HCT116 (cell line): Measurements from ENCODE around the gene PLSCR4. TPM values are rescaled to one million over a fixed set of nuclear protein-coding genes. Genes with fewer than 3 reads are reported as not detected.

Experiments
- ATAC-seq: fragments of 200-7000 bp; cut with Tn5 transposase; 2 replicates; pipeline ENCODE4 v1.9.1; 2020; ENCODE audit warnings: mild to moderate bottlenecking, moderate library complexity
- BruUV-seq: library from RNA; stranded (reverse); fragments of 400-500 nt; replicated peaks from 2 replicates; lab custom pipeline; 2021; lab: Mats Ljungman, UMichigan
- CTCF ChIA-PET: fragments of 300-600 bp; sonication (Branson Sonifier 250); formaldehyde crosslinking; loops from one replicate; lab custom pipeline; 2021; ENCODE audit warnings: antibody characterized with exemption; lab: Charles Lee
- POLR2A ChIA-PET: fragments of 300-600, 350-600 bp; sonication (Branson Sonifier 250); formaldehyde crosslinking; loops from one replicate; lab custom pipeline; 2021; ENCODE audit warnings: antibody characterized with exemption; lab: Charles Lee
- RAD21 ChIA-PET, 2 experiments: fragments of 300-600 bp; sonication (Branson Sonifier 250); formaldehyde crosslinking; loops; one replicate each; lab custom pipeline; 2023; ENCODE audit warnings: low total read pairs in 2 of 2; ENCODE audit not compliant: uncharacterized antibody in 2 of 2, unreplicated experiment in 2 of 2, low non-redundant PET in 1 of 2; lab: Charles Lee
- DNase-seq: peaks from one replicate; pipeline ENCODE4 v3.0.0-alpha.2; 2010; ENCODE audit warnings: low read depth, low spot score
- H2AFZ ChIP-seq: fragments of 200-600 bp; shearing (Covaris generic), sonication (generic); 2 replicates; pipeline ENCODE4 v1.6.1; 2017; ENCODE audit warnings: low read depth, mixed run types, mixed read lengths, antibody characterized with exemption, low read length; ENCODE audit not compliant: poor library complexity, severe bottlenecking
- H3K27ac ChIP-seq: 2 replicates; pipeline ENCODE4 v1.5.1; 2012; ENCODE audit warnings: low read depth, low read length
- H3K27me3 ChIP-seq: fragments of 200-600 bp; sonication (generic); 2 replicates; pipeline ENCODE4 v1.6.1; 2016; ENCODE audit warnings: mixed run types, low read length, mixed read lengths; ENCODE audit not compliant: insufficient read depth
- H3K36me3 ChIP-seq, 2 experiments: fragments of 200-500 bp in 1 of 2; fragments of 200-600 bp in 1 of 2; sonication (Bioruptor generic) in 1 of 2; sonication (generic) in 1 of 2; 2 replicates each; pipeline versions ENCODE4 v1.5.1 to v1.6.1; 2014 to 2016; ENCODE audit warnings: low read length in 2 of 2, inconsistent platforms in 1 of 2, mixed read lengths in 1 of 2, mixed run types in 1 of 2; ENCODE audit not compliant: insufficient read depth in 2 of 2, control insufficient read depth in 1 of 2
- H3K4me1 ChIP-seq, 2 experiments: fragments of 200-600 bp in 1 of 2; sonication (generic) in 1 of 2; 2 replicates each; pipeline versions ENCODE4 v1.5.1 to v1.6.1; 2012 to 2017; ENCODE audit warnings: low read length in 2 of 2, inconsistent platforms in 1 of 2, mild to moderate bottlenecking in 1 of 2, mixed read lengths in 1 of 2, mixed run types in 1 of 2, moderate library complexity in 1 of 2; ENCODE audit not compliant: insufficient read depth in 2 of 2, control insufficient read depth in 1 of 2
- H3K4me2 ChIP-seq: fragments of 200-600 bp; sonication (generic); 2 replicates; pipeline ENCODE4 v1.6.1; 2017; ENCODE audit warnings: mixed run types, low read length, mixed read lengths
- H3K4me3 ChIP-seq, 2 experiments: fragments of 200-600 bp in 1 of 2; sonication (generic) in 1 of 2; replicated peaks in 1 of 2; 2 replicates each; pipeline ENCODE4 v1.5.1; 2011 to 2016; ENCODE audit warnings: low read length in 2 of 2, control low read depth in 1 of 2, low read depth in 1 of 2, mild to moderate bottlenecking in 1 of 2, mixed read lengths in 1 of 2, mixed run types in 1 of 2
- H3K79me2 ChIP-seq: fragments of 200-600 bp; sonication (generic); 2 replicates; pipeline ENCODE4 v1.6.1; 2017; ENCODE audit warnings: mild to moderate bottlenecking, mixed run types, low read length, moderate library complexity, mixed read lengths; ENCODE audit not compliant: insufficient read depth
- H3K9ac ChIP-seq: fragments of 200-600 bp; sonication (generic); 2 replicates; pipeline ENCODE4 v1.6.1; 2016; ENCODE audit warnings: low read length, mixed read lengths
- H3K9me2 ChIP-seq: fragments of 200-600 bp; sonication (generic), shearing (Covaris generic); 2 replicates; pipeline ENCODE4 v1.6.1; 2017; ENCODE audit warnings: mixed run types, mild to moderate bottlenecking, moderate library complexity; ENCODE audit not compliant: insufficient read depth
- H3K9me3 ChIP-seq, 2 experiments: fragments of 200-500 bp in 1 of 2; fragments of 200-600 bp in 1 of 2; sonication (Bioruptor generic) in 1 of 2; sonication (generic) in 1 of 2; 2 replicates each; pipeline ENCODE4 v1.6.1; 2014 to 2017; ENCODE audit warnings: low read length in 2 of 2, mixed read lengths in 2 of 2, inconsistent platforms in 1 of 2, low read depth in 1 of 2, mild to moderate bottlenecking in 1 of 2, mixed run types in 1 of 2, moderate library complexity in 1 of 2; ENCODE audit not compliant: control insufficient read depth in 1 of 2, insufficient read depth in 1 of 2
- H4K20me1 ChIP-seq: fragments of 200-600 bp; sonication (generic), shearing (Covaris generic); 2 replicates; pipeline ENCODE4 v1.6.1; 2017; ENCODE audit warnings: mixed run types, mild to moderate bottlenecking, moderate library complexity; ENCODE audit not compliant: insufficient read depth
- ATF3 ChIP-seq: IDR thresholded peaks from 2 replicates; pipeline ENCODE4 v1.6.1; 2012
- CEBPB ChIP-seq: IDR thresholded peaks from 2 replicates; pipeline ENCODE4 v1.6.1; 2012; ENCODE audit warnings: low read depth
- CTCF ChIP-seq, 3 experiments: fragments of 200-600 bp in 1 of 3; sonication (generic) in 1 of 3; IDR thresholded peaks in 2 of 3; conservative IDR thresholded peaks in 1 of 3; 2 replicates each; pipeline ENCODE4 v1.5.1; 2012 to 2017; ENCODE audit warnings: low read depth in 2 of 3, low read length in 2 of 3, antibody characterized with exemption in 1 of 3, borderline replicate concordance in 1 of 3, control low read depth in 1 of 3, mild to moderate bottlenecking in 1 of 3, mixed read lengths in 1 of 3, mixed run types in 1 of 3, moderate library complexity in 1 of 3; ENCODE audit not compliant: insufficient read depth in 1 of 3
- EZH2phosphoT487 ChIP-seq: fragments of 200-600 bp; IDR thresholded peaks from 2 replicates; pipeline ENCODE4 v1.6.1; 2018; ENCODE audit warnings: antibody characterized with exemption, borderline replicate concordance
- FOSL1 ChIP-seq: IDR thresholded peaks from 2 replicates; pipeline ENCODE4 v1.6.1; 2012; ENCODE audit warnings: low read depth
- POLR2AphosphoS5 ChIP-seq: IDR thresholded peaks from 2 replicates; pipeline ENCODE4 v1.6.1; 2011; ENCODE audit warnings: mild to moderate bottlenecking, low read depth, low read length, moderate library complexity
- RAD21 ChIP-seq: IDR thresholded peaks from 2 replicates; pipeline ENCODE4 v1.6.1; 2012; ENCODE audit warnings: low read depth, mild to moderate bottlenecking
- REST ChIP-seq: IDR thresholded peaks from 2 replicates; pipeline ENCODE4 v1.6.1; 2012; ENCODE audit warnings: low read depth
- SIN3A ChIP-seq: IDR thresholded peaks from 2 replicates; pipeline ENCODE4 v1.6.1; 2012; ENCODE audit warnings: low read depth
- SP1 ChIP-seq: IDR thresholded peaks from 2 replicates; pipeline ENCODE4 v1.6.1; 2012; ENCODE audit warnings: low read depth
- SRF ChIP-seq: IDR thresholded peaks from 2 replicates; pipeline ENCODE4 v1.6.1; 2012; ENCODE audit warnings: low read depth
- TCF7L2 ChIP-seq: IDR thresholded peaks from 2 replicates; pipeline ENCODE4 v1.7.0; 2011; ENCODE audit warnings: borderline replicate concordance, inconsistent platforms; ENCODE audit not compliant: insufficient read depth, insufficient read length; ENCODE audit errors: extremely low read depth
- ZFX ChIP-seq: fragments of 450-650 bp; IDR thresholded peaks from 2 replicates; pipeline ENCODE4 v1.6.1; 2017
- intact Hi-C: fragments of 100-400 bp; cut with micrococcal nuclease; formaldehyde crosslinking; loops from 2 replicates; pipeline ENCODE4 v1.10.0; 2022
- total RNA-seq: library from RNA; stranded (reverse); gene quantifications from one replicate; pipeline ENCODE4 v1.2.1, GENCODE V29; 2021; ENCODE audit not compliant: unreplicated experiment
- TF ChIP-seq, protein P1 (sequence below): IDR thresholded peaks from 2 replicates; pipeline ENCODE4 v1.6.1; 2012

PLSCR4 gene
- total RNA-seq, 1 experiment from 2014 or later, result 4.1 TPM

DNA sequence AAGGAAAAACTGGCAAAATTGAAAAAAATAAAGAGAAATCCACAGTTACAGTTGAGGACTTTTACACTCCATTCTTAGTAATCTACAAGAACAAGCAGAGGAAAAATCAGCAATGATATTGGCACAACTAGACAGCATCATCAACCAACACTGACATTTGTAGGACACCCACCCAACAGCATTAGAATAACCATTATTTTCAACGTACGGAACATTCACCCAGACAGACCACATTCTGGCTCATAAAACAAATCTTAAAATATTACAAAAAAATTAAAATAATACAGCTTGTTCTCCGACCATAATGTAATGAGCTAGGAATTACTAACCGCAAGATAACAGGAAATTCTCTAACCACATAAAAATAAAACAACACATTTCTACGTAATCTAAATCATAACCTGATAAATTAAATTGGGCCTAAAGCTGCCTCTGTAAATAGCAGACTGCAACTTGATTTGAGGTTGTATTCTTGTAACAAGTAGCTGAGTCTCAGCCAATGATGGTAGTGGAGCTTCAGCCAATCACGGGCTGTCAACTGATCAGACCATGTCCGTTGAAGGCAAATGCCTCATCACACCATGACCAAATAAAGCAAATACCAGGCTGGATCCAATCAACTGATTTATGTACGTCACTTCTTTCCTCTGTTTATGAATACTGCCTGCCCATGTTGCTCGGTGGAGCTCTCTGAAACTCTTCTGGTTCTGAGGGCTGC, 9.2 kb downstream of the PLSCR4 start (continued):
- no peak for TF ChIP-seq REST
- TF ChIP-seq ZFX, result no peak
- no peak for TF ChIP-seq SP1
- no peak for TF ChIP-seq FOSL1
- no peak for TF ChIP-seq SRF
- TF ChIP-seq, protein P1, sequence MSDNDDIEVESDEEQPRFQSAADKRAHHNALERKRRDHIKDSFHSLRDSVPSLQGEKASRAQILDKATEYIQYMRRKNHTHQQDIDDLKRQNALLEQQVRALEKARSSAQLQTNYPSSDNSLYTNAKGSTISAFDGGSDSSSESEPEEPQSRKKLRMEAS, result no peak
- TF ChIP-seq EZH2phosphoT487, result no peak
- TF ChIP-seq ATF3, result no peak

- H3K36me3 ChIP-seq, result no peaks in the 10 kb centered on the region
- H3K9me2 ChIP-seq, result no peaks in the 10 kb centered on the region
- no peak overlapping the region for H3K4me3 ChIP-seq
- no peak overlapping the region for H3K4me2 ChIP-seq
- BruUV-seq, result no TSS peak
- no peak for TF ChIP-seq CTCF (IDR thresholded peaks at IDR 0.05 in 2 of 3, conservative IDR thresholded peaks at IDR 0.05 in 1 of 3; ENCODE audit: borderline replicate concordance in 1 of 3, insufficient read depth in 1 of 3, low read depth in 2 of 3, low read length in 2 of 3)
- TF ChIP-seq TCF7L2, result no peak
- no peak for TF ChIP-seq CEBPB
- TF ChIP-seq SIN3A, result no peak
- no peak for TF ChIP-seq POLR2AphosphoS5
- TF ChIP-seq ATF3, result no peak
- TF ChIP-seq RAD21, result no peak
- TF ChIP-seq SP1, result no peak
- TF ChIP-seq FOSL1, result no peak
- TF ChIP-seq REST, result no peak
- no peak overlapping the region for H3K9ac ChIP-seq
- no peaks in the 10 kb centered on the region for H3K4me1 ChIP-seq
- no peak overlapping the region for H3K27ac ChIP-seq
- RAD21 ChIA-PET, result no interaction called here
- intact Hi-C loops, result no loop called here
- H3K9me3 ChIP-seq, result no peaks in the 10 kb centered on the region
- POLR2A ChIA-PET, result no interaction called here
- no peak for ATAC-seq
- CTCF ChIA-PET, result no interaction called here
- H2AFZ ChIP-seq, result no peak overlapping the region
- no peak for DNase-seq
- no peaks in the 10 kb centered on the region for H3K27me3 ChIP-seq
- no peaks in the 10 kb centered on the region for H3K79me2 ChIP-seq
- H4K20me1 ChIP-seq, result no peaks in the 10 kb centered on the region
Measured at GRCh38 chr3:146233487-146233886, 17.4 kb downstream of the PLSCR4 start.
